ENCODE measurements around the gene CDH6. TPM values are rescaled to one million over a fixed set of nuclear protein-coding genes. Genes with fewer than 3 reads are reported as not detected.
"Not testable (repeated sequence)": the region's sequence is repeated elsewhere in the genome, so short reads cannot be mapped to it uniquely, and the experiment has no call there.

The CDH6 gene
- total RNA-seq, 2 donors from 2014 or later: 1.1 to 2.2 TPM

GRCh38 chr5:31357038-31357437 lies 163.6 kb downstream of the CDH6 start:
- no peak for TF ChIP-seq CTCF (IDR thresholded peaks at IDR 0.05)
- H3K4me3 ChIP-seq: no peak overlapping the region
- H3K4me1 ChIP-seq: no peaks in the 10 kb centered on the region
- H3K36me3 ChIP-seq: no peaks in the 10 kb centered on the region
- H3K9me3 ChIP-seq: no peaks in the 10 kb centered on the region
- no peak overlapping the region for H3K27ac ChIP-seq
- H3K27me3 ChIP-seq: no peaks in the 10 kb centered on the region
- no peak for DNase-seq (ENCODE audit: low spot score)

GRCh38 chr5:31359839-31360238 lies 166.4 kb downstream of the CDH6 start:
- Histone ChIP-seq H3K9me3 (no peaks in the 10 kb centered on the region), H3K27me3 (no peaks in the 10 kb centered on the region), H3K4me3 (no peak overlapping the region), H3K36me3 (no peaks in the 10 kb centered on the region), H3K4me1 (no peaks in the 10 kb centered on the region), H3K27ac (no peak overlapping the region)
- no peak for DNase-seq (ENCODE audit: low spot score)
- TF ChIP-seq CTCF (IDR thresholded peaks at IDR 0.05): no peak

GRCh38 chr5:31361234-31361633 lies 167.7 kb downstream of the CDH6 start:
- Histone ChIP-seq H3K36me3 (no peaks in the 10 kb centered on the region), H3K27me3 (no peaks in the 10 kb centered on the region), H3K4me3 (no peak overlapping the region), H3K27ac (no peak overlapping the region), H3K4me1 (no peaks in the 10 kb centered on the region), H3K9me3 (no peaks in the 10 kb centered on the region)
- no peak for DNase-seq (ENCODE audit: low spot score)
- no peak for TF ChIP-seq CTCF (IDR thresholded peaks at IDR 0.05)

GRCh38 chr5:31361704-31362528 lies 168.4 kb downstream of the CDH6 start:
- H3K4me1 ChIP-seq, H3K36me3 ChIP-seq: not testable (repeated sequence)

DNA sequence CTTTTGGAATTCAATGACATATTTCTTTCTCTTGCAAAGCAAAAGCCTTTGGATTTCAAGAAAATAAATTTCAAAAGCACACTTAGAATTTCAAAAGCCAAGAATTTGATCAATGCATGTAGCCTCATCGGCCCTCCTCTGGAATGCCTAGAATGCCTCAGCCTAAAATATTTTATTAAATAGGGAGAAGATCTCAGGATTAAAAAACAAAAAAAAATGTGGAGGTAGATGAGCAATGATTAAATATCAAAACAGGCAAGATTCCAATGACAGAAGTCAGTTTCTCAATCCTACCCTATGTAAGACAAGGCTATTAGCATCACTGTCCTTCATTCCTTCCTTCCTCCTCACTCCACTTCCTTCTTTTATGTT lies 169.0 kb downstream of the CDH6 start:
- TF ChIP-seq CTCF (IDR thresholded peaks at IDR 0.05): no peak

More at GRCh38 chr5:31361704-31362528, 168.4 kb downstream of the CDH6 start:
- not testable (repeated sequence) for H3K27ac ChIP-seq; H3K27me3 ChIP-seq; DNase-seq (ENCODE audit: low spot score); H3K4me3 ChIP-seq; H3K9me3 ChIP-seq

DNA sequence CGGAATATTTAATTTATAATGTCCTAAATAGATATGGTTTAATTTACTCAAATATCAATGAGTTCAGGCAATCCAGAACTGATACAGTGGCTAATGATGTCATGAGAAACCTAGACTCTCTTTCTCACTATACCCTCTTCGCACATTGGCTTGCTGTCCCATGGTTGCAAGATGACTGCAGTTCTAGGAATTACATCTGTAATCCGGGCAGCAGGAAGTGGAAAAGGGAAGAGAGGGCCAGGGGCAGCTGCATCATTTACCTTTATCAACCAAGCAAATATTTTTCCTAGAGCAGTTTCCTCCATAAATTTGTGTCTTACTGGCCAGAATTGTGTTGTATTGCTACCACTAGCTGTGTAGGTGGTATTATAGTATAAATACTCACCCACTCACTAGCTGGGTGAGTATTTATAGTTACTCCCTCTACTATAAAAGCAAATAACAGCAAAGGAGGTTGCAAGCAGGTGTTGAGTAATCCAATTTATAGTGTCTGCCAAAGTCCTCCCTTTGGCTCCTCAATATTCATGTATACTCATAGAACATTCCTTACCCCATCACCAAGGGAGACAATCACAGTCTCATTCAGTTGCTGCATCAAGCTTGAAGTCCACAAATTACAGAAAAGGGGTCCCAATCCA lies 169.6 kb downstream of the CDH6 start:
- Histone ChIP-seq H3K4me1 (no peaks in the 10 kb centered on the region), H3K4me3 (no peak overlapping the region), H3K27me3 (no peaks in the 10 kb centered on the region), H3K9me3 (no peaks in the 10 kb centered on the region), H3K27ac (no peak overlapping the region), H3K36me3 (no peaks in the 10 kb centered on the region)
- DNase-seq (ENCODE audit: low spot score): no peak
- TF ChIP-seq CTCF (IDR thresholded peaks at IDR 0.05): no peak

More for the DNA sequence above, 169.0 kb downstream of the CDH6 start:
- no peaks in the 10 kb centered on the region for H3K9me3 ChIP-seq
- no peaks in the 10 kb centered on the region for H3K4me1 ChIP-seq
- H3K36me3 ChIP-seq: no peaks in the 10 kb centered on the region
- H3K4me3 ChIP-seq: no peak overlapping the region
- no peak for DNase-seq (ENCODE audit: low spot score)
- no peak overlapping the region for H3K27ac ChIP-seq
- H3K27me3 ChIP-seq: no peaks in the 10 kb centered on the region

All from right atrium auricular region (tissue), 2 donors.